Progenitor cell of endocrine pancreas (in vitro differentiated cells): Measurements from ENCODE around the gene ZFHX3. TPM values are rescaled to one million over a fixed set of nuclear protein-coding genes. Genes with fewer than 3 reads are reported as not detected.

ENCODE experiments used
- DNase-seq: peaks from one replicate; pipeline ENCODE4 v3.0.0; 2021; ENCODE audit warnings: low spot score; ENCODE audit not compliant: unreplicated experiment
- H3K27ac Mint-ChIP-seq: 2 replicates; pipeline ENCODE4 v1.8.0; 2021; ENCODE audit warnings: mild to moderate bottlenecking, moderate library complexity, mixed read lengths
- H3K27me3 Mint-ChIP-seq: 2 replicates; pipeline ENCODE4 v1.8.0; 2021; ENCODE audit warnings: mixed read lengths
- H3K36me3 Mint-ChIP-seq: 2 replicates; pipeline ENCODE4 v1.8.0; 2022; ENCODE audit warnings: mixed read lengths; ENCODE audit not compliant: insufficient read depth
- H3K4me1 Mint-ChIP-seq: 2 replicates; pipeline ENCODE4 v1.8.0; 2021; ENCODE audit warnings: low read depth, mixed read lengths
- H3K4me3 Mint-ChIP-seq: 2 replicates; pipeline ENCODE4 v1.8.0; 2021; ENCODE audit warnings: low read depth, mild to moderate bottlenecking, moderate library complexity, mixed read lengths
- H3K9me3 Mint-ChIP-seq: 2 replicates; pipeline ENCODE4 v1.8.0; 2021; ENCODE audit warnings: low read depth, mixed read lengths
- total RNA-seq: library from RNA; stranded (reverse); gene quantifications from 2 replicates; pipeline ENCODE4 v1.2.1, GENCODE V29; 2021
- TF ChIP-seq, protein P1 (sequence below): fragments of 200-600 bp; sonication (generic); IDR thresholded peaks from one replicate; pipeline ENCODE4 v1.5.0; 2021; ENCODE audit warnings: antibody characterized with exemption, mild to moderate bottlenecking; ENCODE audit not compliant: unreplicated experiment

Gene ZFHX3
- total RNA-seq, 1 donor from 2014 or later = 54.0 TPM

DNA sequence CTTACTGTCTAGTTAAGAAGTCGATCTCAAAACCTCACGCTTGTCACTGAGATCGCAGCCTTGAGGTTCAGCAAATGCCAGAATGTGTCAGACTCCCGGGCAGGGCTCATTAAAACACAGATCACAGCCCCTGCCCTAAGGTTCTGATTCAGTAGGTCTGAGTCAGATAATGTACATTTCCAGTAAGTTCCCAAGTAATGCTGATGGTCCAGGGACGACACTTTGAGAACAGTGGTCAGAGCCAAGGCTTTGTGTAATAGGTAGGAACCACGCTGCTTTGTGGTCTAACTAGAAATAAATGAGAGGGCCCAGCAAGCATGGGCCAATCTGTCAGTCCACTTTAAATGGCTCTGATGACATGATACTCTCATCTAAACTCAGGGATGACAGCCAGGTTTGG lies 228.6 kb downstream of the ZFHX3 start:
- Mint-ChIP-seq H3K36me3 (peaks cover 6% of the 10 kb centered on the region), H3K27ac (no peak overlapping the region), H3K4me3 (no peak overlapping the region), H3K9me3 (no peaks in the 10 kb centered on the region), H3K27me3 (no peaks in the 10 kb centered on the region), H3K4me1 (peaks cover 13% of the 10 kb centered on the region)
- TF ChIP-seq, protein P1, sequence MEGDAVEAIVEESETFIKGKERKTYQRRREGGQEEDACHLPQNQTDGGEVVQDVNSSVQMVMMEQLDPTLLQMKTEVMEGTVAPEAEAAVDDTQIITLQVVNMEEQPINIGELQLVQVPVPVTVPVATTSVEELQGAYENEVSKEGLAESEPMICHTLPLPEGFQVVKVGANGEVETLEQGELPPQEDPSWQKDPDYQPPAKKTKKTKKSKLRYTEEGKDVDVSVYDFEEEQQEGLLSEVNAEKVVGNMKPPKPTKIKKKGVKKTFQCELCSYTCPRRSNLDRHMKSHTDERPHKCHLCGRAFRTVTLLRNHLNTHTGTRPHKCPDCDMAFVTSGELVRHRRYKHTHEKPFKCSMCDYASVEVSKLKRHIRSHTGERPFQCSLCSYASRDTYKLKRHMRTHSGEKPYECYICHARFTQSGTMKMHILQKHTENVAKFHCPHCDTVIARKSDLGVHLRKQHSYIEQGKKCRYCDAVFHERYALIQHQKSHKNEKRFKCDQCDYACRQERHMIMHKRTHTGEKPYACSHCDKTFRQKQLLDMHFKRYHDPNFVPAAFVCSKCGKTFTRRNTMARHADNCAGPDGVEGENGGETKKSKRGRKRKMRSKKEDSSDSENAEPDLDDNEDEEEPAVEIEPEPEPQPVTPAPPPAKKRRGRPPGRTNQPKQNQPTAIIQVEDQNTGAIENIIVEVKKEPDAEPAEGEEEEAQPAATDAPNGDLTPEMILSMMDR = no peak
- DNase-seq = no peak

DNA sequence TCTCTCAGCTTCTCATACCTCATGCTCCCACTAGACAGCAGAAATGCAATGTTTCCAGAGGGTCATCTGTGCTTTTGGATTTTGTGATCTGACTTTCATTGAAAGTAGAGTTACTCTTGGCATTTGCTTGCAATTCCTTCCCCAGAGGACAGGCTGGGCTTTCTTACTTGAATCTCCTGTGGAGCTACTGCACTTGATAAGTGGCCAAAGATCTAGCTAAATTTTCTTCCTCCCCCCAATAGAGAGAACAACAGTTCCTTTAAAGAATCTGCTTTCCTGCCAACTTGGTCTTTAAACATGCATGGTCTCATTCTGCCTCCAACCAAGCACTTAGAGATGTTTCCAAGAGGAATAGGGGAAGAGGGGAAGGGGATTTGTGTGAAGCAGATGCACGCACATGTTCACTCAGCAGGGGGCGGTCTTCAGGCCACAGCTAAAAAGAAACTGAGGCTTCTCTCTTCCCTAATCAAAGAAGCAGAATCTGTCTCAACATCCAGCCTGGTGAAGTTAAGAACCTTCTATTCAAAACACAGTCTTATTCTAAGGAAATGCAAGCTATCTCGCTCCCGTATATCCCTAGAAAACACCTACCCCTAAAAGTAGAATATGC lies 229.6 kb downstream of the ZFHX3 start:
- no peaks in the 10 kb centered on the region for H3K27me3 Mint-ChIP-seq
- H3K4me1 Mint-ChIP-seq = peaks cover 16% of the 10 kb centered on the region
- no peak overlapping the region for H3K27ac Mint-ChIP-seq
- DNase-seq = no peak
- H3K36me3 Mint-ChIP-seq = peaks cover 6% of the 10 kb centered on the region
- H3K4me3 Mint-ChIP-seq = no peak overlapping the region
- H3K9me3 Mint-ChIP-seq = no peaks in the 10 kb centered on the region
- TF ChIP-seq, protein P1 = peak; percentile 42

DNA sequence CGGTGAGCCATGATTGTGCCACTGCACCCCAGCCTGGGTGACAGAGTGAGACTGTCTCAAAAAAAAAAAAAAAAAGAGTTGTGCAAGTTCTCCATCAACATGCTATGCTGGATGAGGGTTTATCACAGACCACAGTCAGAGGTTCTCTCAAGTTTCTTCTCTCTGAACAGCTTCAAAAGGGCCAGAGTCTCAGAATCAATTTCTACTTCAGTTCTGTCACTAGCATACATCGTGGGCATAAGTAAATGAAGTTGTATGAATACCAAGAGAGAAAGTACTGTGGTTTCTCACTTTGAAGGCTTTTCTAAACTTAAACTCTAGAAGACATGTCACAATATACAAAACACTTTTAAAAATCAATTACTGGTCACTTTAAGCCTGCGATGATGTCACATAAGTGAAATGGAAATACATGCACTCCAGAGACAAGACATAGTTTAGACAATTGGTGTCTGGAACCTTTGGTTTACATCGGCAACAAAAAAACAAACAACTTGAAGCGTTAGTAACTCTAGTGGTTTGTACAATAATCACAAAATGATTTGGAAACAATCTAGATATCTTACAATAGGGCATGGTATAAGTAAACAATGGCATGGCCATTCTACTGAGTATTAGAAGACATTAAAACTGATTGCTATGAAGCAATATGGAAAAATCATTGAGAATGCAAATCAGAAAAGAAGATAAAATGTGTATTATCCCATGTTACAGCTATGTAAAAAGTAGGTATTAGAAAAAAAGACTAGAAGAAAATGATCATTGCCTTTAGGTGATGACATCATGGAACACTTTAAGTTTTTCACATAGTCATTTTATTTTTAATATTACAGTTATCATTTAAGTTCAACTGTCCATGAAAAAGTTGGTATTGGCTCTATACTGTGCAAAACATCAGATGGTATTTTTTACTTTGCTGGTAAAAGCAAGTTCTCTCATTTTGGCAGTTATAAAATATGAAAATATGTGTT lies 232.3 kb downstream of the ZFHX3 start:
- TF ChIP-seq, protein P1 = no peak
- H3K27ac Mint-ChIP-seq = no peak overlapping the region
- H3K27me3 Mint-ChIP-seq = no peaks in the 10 kb centered on the region
- H3K4me3 Mint-ChIP-seq = no peak overlapping the region
- DNase-seq = no peak
- H3K36me3 Mint-ChIP-seq = peaks cover 15% of the 10 kb centered on the region
- H3K4me1 Mint-ChIP-seq = peaks cover 16% of the 10 kb centered on the region
- no peaks in the 10 kb centered on the region for H3K9me3 Mint-ChIP-seq

DNA sequence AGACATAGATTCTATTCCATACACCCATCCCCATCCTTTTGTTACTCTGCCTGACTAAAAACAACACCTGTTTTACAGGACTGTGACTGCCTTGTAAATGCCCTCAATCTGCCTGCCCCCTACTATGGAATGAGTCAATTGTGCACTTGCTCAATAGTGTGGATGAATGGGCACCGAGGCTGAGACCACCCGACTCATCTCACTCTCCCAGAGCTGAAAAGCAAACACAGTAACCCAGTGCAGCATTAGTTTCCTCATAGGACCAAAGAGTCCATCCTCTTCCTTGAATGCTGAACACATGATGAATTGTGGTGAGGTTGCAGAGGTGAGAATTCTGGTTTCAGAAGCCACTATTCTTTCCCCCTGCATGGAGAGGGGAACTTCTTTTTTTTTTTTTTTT lies 233.7 kb downstream of the ZFHX3 start:
- no peak overlapping the region for H3K27ac Mint-ChIP-seq
- H3K27me3 Mint-ChIP-seq = no peaks in the 10 kb centered on the region
- H3K36me3 Mint-ChIP-seq = peaks cover 18% of the 10 kb centered on the region
- peaks cover 10% of the 10 kb centered on the region for H3K4me1 Mint-ChIP-seq
- H3K4me3 Mint-ChIP-seq = no peak overlapping the region
- no peak for DNase-seq
- TF ChIP-seq, protein P1 = no peak
- no peaks in the 10 kb centered on the region for H3K9me3 Mint-ChIP-seq

DNA sequence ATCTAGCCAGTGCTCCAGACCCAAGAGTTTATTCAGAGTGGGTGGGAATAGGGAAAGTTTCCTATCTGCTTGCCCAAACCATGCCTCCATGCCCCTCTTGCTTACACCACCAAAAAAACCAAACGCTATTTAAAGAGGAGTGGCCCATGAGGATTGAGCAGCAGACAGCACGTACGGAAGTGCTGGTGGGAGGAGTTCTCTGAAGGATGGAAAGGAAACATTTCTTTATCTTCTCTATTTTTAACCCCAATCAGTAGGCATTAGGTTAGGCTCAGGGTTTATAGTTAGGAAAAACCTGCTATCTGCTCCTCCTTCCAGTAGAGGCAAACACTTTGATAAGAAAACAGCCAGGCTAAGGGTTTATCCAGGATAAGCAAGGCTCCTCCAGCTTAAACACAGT lies 235.3 kb downstream of the ZFHX3 start:
- H3K27ac Mint-ChIP-seq = peak overlapping the region; percentile 40
- no peak for DNase-seq
- H3K36me3 Mint-ChIP-seq = peaks cover 20% of the 10 kb centered on the region
- H3K4me3 Mint-ChIP-seq = no peak overlapping the region
- H3K4me1 Mint-ChIP-seq = peaks cover 6% of the 10 kb centered on the region
- TF ChIP-seq, protein P1 = no peak
- no peaks in the 10 kb centered on the region for H3K27me3 Mint-ChIP-seq
- H3K9me3 Mint-ChIP-seq = no peaks in the 10 kb centered on the region
